Central memory CD4-positive, alpha-beta T cell (primary cell): ENCODE measurements around the gene LTB4R2.
"Not testable (repeated sequence)": the region's sequence is repeated elsewhere in the genome, so short reads cannot be mapped to it uniquely, and the experiment has no call there.

ENCODE experiments used
- DNase-seq: peaks from one replicate; pipeline ENCODE4 v3.0.0; 2022

The LTB4R2 gene

GRCh38 chr14:24340606-24341005 lies 30.7 kb downstream of the LTB4R2 start:
- DNase-seq: no peak

DNA sequence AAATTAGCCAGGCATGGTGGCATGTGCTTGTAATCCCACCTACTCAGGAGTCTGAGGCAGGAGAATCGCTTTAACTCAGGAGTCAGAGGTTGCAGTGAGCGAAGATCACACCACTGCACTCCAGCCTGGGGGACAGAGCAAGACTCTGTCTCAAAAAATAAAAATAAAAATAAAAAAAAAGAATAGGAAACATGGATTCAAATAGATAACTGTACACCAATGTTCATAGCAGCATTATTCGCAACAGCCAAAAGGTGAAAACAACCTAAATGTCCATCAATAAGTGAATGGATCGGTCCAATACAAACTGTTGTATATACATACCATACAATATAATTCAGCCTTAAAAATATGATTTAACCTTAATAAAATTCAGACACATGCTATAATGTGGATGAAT lies 32.9 kb downstream of the LTB4R2 start:
- no peak for DNase-seq

DNA sequence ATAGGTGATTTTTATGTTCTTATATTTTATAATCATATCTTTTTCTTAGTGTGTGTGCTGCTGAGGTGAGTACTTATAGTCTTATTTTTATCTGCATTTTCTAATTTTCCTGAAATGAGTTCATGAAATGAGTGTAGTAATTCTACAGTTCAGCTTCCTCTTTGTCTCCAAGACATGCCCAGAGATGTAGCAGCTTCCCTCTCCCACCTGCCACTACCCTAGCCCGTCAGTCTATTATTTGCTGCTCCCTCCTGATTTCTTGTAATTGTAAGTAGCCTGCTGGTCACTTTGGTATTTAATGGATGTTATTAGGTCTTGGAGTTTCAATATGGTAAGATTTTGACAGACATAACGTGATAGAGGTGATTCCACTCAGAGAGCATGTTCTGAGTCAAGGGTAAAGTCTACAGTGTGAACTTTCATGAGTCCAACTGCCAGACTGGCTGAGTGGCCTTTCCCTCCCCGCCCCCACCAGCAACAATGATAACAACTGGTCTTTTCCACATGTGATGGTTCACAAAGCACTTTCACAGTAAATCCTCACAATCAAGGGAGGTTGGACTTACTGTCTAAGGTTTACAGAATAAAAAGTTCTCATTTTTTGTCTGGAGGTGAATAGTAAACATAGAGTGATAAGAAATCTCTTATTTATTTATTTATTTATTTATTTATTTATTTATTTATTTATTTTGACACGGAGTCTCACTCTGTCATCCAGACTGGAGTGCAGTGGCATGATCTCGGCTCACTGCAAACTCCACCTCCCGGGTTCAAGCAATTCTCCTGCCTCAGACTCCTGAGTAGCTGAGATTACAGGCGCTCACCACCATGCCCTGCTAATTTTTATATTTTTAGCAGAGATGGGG lies 34.1 kb downstream of the LTB4R2 start:
- no peak for DNase-seq

GRCh38 chr14:24347134-24347533 lies 37.2 kb downstream of the LTB4R2 start:
- DNase-seq: no peak

DNA sequence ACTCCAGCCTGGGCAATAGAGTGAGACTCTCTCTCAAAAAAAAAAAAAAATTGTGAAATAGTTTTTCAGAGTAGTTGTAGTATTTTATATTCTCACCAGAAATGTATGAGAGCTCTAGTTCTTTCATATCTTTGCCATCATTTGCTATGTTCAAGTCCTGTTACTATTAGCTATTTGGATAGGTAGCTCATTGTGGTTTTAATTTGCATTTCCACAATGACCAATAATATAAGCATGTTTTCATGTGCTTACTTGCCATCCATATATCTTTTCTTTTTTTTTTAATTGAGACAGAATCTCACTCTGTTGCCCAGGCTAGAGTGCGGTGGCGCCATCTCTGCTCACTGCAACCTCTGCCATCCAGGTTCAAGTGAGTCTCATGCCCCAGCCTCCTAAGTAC lies 38.2 kb downstream of the LTB4R2 start:
- no peak for DNase-seq

DNA sequence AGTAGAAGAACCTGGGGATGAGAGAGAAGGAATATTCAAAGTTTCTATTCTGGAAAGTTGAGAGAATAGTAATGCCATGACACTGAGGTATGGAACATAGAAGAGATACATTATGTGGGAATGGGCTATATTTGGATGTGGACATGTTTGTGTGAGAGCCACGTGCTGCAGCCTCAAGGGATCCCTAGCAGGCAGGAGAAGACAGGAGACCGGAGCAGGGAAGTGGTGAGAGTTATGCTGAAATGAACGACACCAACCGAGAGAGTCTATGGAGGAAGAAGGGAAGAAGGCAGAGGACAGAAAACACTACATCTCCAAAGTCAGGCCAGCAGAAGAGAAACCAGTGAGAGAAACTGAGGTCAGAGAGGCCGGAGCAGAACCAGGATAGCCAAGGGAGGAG lies 39.8 kb downstream of the LTB4R2 start:
- no peak for DNase-seq

DNA sequence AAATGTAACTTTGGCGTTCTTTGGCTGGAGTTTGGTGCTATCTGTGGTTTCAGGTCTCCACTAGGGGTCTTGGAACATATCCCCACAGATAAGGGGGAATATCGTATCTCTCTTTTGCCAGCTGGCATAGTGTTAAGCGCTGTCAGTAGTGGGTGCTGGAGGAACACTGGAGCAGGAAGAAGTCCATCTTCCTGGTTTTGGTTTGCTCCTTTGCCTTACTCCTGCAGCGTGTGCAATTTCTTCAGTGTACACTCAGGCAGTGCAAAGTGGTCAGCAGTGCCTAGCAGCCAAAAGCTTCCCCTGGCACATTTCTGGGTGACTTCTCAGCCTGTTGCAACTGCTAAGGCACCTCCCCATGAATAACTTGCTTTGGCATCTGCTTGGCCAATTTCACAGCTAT lies 41.6 kb downstream of the LTB4R2 start:
- DNase-seq: no peak

GRCh38 chr14:24353559-24354481 lies 43.9 kb downstream of the LTB4R2 start:
- no peak for DNase-seq

GRCh38 chr14:24354482-24354825 lies 44.5 kb downstream of the LTB4R2 start:
- DNase-seq: not testable (repeated sequence)

GRCh38 chr14:24355009-24355408 lies 45.1 kb downstream of the LTB4R2 start:
- DNase-seq: no peak

DNA sequence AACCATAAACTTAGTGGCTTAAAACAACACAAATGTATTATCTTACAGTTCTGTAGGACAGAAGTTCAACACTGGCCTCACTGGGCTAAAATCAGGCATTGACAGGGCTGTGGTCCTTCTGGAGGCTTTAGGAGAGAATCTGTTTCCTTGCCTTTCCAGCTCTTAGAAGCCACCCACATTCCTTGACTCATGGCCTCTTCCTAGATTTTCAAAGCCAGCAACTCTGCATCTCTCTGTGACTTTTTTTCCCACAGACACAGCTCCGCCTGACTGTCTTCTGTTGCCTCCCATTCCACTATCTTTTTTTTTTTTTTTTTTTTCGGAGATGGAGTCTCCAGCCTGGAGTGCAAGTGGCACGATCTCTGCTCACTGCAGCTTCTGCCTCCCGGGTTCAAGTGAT lies 46.3 kb downstream of the LTB4R2 start:
- no peak for DNase-seq

- no peak for DNase-seq
Measured at GRCh38 chr14:24360281-24360680, 50.3 kb downstream of the LTB4R2 start.

GRCh38 chr14:24361326-24361725 lies 51.4 kb downstream of the LTB4R2 start:
- no peak for DNase-seq
